HL-60 (cell line): ENCODE results near the gene ANP32B.

Experiments used
- CTCF ChIP-seq: IDR thresholded peaks from one replicate; pipeline ENCODE4 v1.5.1; 2011; ENCODE audit warnings: low read length, control low read depth, inconsistent platforms; ENCODE audit not compliant: insufficient read depth
- GABPA ChIP-seq: IDR thresholded peaks from 2 replicates; pipeline ENCODE4 v1.6.1; 2012; ENCODE audit warnings: low read depth
- POLR2AphosphoS5 ChIP-seq: IDR thresholded peaks from 2 replicates; pipeline ENCODE4 v1.6.1; 2012; ENCODE audit warnings: low read depth
- REST ChIP-seq: IDR thresholded peaks from 2 replicates; pipeline ENCODE4 v1.6.1; 2012; ENCODE audit warnings: low read depth; ENCODE audit not compliant: insufficient replicate concordance
- SPI1 ChIP-seq: IDR thresholded peaks from 2 replicates; pipeline ENCODE4 v1.6.1; 2012; ENCODE audit warnings: low read depth, mild to moderate bottlenecking, borderline replicate concordance

GRCh38 chr9:97979788-97980478 lies 3.2 kb upstream of the ANP32B start:
- TF ChIP-seq POLR2AphosphoS5: no peak
- TF ChIP-seq CTCF: no peak
- TF ChIP-seq GABPA: no peak
- TF ChIP-seq SPI1: no peak
- no peak for TF ChIP-seq REST
